H54 (cell line): Measurements from ENCODE around the gene SLC16A10.

Experiments
- DNase-seq: peaks from one replicate; pipeline ENCODE4 v3.0.0; 2011; ENCODE audit warnings: low spot score, mixed read lengths; ENCODE audit not compliant: insufficient read length
- FAIRE-seq: peaks from 3 replicates; lab custom pipeline; 2011; peaks lifted over from hg19 to GRCh38; lab: Jason Lieb, UNC
- POLR2A ChIP-seq: IDR thresholded peaks from 2 replicates; pipeline ENCODE4 v1.6.1; 2011; ENCODE audit warnings: low read depth, mild to moderate bottlenecking, low read length

The SLC16A10 gene

GRCh38 chr6:111211411-111212030 lies 124.2 kb downstream of the SLC16A10 start:
- TF ChIP-seq POLR2A, result no peak
- FAIRE-seq, result no peak
- no peak for DNase-seq

DNA sequence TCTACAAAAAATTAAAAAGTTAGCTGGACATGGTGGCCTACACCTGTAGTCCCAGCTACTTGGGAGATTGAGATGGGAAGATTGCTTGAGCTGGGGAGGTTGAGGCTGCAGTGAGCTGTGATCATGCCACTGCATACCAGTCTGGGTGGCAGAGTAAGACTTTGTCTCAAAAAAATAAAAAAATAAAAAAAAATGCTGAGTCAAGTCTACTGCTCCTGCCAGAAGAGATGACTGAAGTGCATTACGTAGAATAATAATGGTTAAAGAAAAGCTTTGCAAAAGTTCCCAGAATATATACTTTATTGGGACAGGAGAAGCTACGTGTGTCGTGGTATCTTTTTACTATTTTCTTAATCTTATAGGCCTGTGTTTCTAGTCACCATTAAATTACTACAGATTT lies 125.3 kb downstream of the SLC16A10 start:
- no peak for TF ChIP-seq POLR2A
- DNase-seq, result no peak
- no peak for FAIRE-seq

DNA sequence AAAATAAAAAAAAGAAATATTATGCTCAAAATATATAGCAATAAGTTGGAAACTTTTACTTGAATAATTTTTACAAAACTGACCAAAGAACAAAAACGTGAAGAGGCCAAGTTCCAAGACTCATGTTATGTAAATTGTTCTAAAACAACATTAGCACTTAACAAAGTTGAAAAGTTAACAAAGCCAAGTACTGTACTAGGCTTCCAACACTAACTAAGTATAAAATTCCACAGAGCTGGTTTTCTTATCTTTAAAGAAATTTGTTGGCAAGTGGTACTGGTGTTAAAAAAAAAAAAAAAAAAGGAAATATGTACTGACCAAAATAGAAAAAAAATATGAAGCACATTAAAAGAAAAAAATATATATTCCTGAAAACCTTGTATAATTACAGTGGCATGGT lies 127.8 kb downstream of the SLC16A10 start:
- no peak for TF ChIP-seq POLR2A
- DNase-seq (no peak), FAIRE-seq (no peak)

- no peak for TF ChIP-seq POLR2A
- no peak for DNase-seq
- FAIRE-seq, result no peak
Measured at GRCh38 chr6:111219785-111220184, 132.5 kb downstream of the SLC16A10 start.

DNA sequence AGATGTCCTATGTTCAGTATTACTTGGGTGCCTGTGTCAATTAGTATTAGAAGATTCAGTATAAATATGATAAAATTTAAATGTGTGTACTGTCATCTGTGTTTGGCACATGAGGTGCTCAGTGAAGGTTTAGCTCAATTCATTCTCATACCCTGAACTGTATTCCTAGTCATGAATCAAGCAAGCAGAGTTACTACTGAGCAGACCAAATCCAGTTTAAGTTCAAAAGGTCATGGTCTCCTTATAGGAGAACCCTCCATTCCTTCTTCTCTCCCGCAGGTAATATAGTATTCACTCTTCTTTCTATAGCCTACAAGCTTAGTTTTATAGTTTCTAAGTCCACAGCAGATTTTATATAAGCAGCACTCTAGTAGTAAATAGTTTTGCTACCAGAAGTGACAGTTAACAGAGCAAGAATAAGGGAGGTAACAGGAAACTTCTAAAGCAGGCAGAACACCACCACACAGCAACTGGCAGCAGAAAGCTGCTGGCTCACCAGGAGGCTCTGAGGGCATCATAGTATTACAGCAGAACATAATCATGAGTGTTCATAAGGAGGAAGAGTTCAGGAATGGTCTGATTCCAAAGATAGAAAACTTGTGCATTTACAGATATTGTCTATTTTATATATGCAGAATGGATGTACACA lies 133.2 kb downstream of the SLC16A10 start:
- no peak for FAIRE-seq
- no peak for TF ChIP-seq POLR2A
- DNase-seq, result no peak

DNA sequence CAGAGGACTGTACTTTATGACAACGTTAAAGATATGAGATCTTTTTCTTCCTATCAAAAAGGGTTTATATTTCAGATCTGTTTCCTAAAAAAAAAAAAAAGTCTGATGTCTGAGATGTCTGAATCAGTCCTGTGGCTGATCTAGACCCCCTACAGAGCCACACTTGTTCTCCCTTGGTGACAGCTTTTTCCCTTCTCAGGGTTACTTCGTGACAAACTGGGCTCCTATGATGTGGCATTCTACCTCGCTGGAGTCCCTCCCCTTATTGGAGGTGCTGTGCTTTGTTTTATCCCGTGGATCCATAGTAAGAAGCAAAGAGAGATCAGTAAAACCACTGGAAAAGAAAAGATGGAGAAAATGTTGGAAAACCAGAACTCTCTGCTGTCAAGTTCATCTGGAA lies 134.5 kb downstream of the SLC16A10 start:
- TF ChIP-seq POLR2A, result no peak
- FAIRE-seq (no peak), DNase-seq (no peak)

GRCh38 chr6:111222341-111222740 lies 135.0 kb downstream of the SLC16A10 start:
- no peak for TF ChIP-seq POLR2A
- FAIRE-seq, result no peak
- DNase-seq, result no peak

GRCh38 chr6:111228094-111228493 lies 140.8 kb downstream of the SLC16A10 start:
- no peak for DNase-seq
- no peak for TF ChIP-seq POLR2A

DNA sequence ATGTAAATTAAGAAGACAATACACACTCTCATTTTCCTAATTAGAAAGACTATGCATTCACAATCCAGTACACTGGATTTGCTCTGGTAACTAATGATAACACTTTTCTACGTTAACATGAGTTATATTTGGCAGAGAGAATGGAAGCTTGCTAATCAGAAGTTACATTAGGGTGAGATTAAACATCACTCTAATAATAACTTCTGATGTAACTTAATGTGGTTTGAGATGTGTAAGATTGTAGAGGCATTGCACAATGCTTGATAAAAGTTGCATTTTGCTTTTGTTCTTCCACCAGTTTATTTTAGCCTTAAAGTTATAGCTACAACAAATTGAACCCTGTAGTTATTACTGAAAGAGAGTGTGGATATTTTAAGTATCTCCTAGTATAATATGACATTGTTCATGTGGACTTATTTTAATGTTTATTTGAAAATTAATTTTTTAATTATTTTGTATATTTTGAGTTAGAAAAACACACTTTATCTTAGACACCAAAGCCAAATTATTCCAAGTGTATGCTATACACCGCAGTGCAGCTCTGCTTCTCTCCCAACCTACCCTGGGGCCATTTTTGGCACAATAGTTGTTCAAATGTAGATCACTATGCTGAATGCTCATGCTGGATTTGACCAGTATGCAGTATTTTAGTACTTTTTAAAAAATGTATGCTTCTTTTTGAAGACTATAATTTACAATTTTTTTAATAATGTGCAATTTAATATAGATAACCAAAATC lies 143.2 kb downstream of the SLC16A10 start:
- FAIRE-seq (no peak), DNase-seq (no peak)
- no peak for TF ChIP-seq POLR2A

More at GRCh38 chr6:111228094-111228493, 140.8 kb downstream of the SLC16A10 start:
- no peak for FAIRE-seq

- no peak for TF ChIP-seq POLR2A
- DNase-seq, result no peak
- no peak for FAIRE-seq
Measured at GRCh38 chr6:111231090-111231459, 143.8 kb downstream of the SLC16A10 start.

DNA sequence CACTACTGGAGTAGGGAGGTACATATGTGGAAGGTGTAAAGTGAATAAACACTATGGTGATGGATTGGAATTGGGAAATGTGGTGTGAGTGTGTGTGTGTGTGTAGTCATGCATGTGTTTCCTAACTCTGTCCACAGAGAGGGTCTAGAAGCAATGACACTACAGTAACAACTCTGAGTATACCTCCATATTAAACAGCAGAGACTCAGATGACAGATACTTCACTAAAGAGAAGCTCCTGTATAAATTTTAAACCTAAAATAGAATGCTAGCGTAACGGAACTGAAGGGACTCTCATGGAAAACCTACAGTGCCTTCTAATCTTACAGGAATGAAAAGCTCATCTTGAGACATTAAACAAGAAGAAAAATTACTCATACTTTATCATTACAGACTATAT lies 150.5 kb downstream of the SLC16A10 start:
- DNase-seq, result no peak
- no peak for TF ChIP-seq POLR2A
- no peak for FAIRE-seq

GRCh38 chr6:111238464-111239119 lies 151.3 kb downstream of the SLC16A10 start:
- no peak for TF ChIP-seq POLR2A
- no peak for FAIRE-seq
- no peak for DNase-seq

- no peak for FAIRE-seq
- no peak for TF ChIP-seq POLR2A
- no peak for DNase-seq
Measured at GRCh38 chr6:111239461-111239860, 152.2 kb downstream of the SLC16A10 start.

DNA sequence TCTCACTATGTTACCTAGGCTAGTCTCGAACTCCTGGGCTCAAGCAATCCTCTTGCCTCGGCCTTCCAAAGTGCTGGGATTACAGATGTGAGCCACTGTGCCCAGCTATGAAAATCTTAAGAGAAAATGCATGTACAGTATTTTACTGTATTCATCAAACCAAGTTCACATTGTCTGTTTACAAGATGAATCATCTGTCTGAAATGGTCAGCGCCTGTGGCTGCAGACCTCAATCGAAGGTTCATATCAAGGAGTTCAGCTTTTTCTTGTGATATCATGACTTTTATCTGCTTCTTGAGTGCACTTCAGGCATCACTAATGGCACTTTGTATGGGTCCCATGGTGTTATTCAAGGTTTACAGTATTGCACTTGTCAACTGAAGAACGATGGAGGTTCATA lies 155.1 kb downstream of the SLC16A10 start:
- FAIRE-seq, result no peak
- no peak for DNase-seq
- no peak for TF ChIP-seq POLR2A
